ENCODE data around the gene HADHA.

- TF ChIP-seq, protein P1, sequence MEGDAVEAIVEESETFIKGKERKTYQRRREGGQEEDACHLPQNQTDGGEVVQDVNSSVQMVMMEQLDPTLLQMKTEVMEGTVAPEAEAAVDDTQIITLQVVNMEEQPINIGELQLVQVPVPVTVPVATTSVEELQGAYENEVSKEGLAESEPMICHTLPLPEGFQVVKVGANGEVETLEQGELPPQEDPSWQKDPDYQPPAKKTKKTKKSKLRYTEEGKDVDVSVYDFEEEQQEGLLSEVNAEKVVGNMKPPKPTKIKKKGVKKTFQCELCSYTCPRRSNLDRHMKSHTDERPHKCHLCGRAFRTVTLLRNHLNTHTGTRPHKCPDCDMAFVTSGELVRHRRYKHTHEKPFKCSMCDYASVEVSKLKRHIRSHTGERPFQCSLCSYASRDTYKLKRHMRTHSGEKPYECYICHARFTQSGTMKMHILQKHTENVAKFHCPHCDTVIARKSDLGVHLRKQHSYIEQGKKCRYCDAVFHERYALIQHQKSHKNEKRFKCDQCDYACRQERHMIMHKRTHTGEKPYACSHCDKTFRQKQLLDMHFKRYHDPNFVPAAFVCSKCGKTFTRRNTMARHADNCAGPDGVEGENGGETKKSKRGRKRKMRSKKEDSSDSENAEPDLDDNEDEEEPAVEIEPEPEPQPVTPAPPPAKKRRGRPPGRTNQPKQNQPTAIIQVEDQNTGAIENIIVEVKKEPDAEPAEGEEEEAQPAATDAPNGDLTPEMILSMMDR (IDR thresholded peaks at IDR 0.05) = no peak
- TF ChIP-seq ATF3 (CRISPR knock-in tag; conservative IDR thresholded peaks at IDR 0.05) (no peak), CREM (CRISPR knock-in tag; IDR thresholded peaks at IDR 0.05) (no peak), ESRRA (CRISPR knock-in tag; IDR thresholded peaks at IDR 0.05; ENCODE audit: borderline replicate concordance) (no peak), OVOL2 (CRISPR knock-in tag; IDR thresholded peaks at IDR 0.05; ENCODE audit: borderline replicate concordance) (no peak), TEAD4 (CRISPR knock-in tag; IDR thresholded peaks at IDR 0.05) (no peak)
Measured at GRCh38 chr2:26164641-26165211, 79.7 kb downstream of the HADHA start.
